PC-9 (cell line): Measurements from ENCODE around the gene CABCOCO1.

Experiments used
- EZH2 ChIP-seq: fragments of 200-600 bp; sonication (generic); IDR thresholded peaks from 2 replicates; pipeline ENCODE4 v1.8.0; 2017; ENCODE audit warnings: antibody characterized with exemption, low read depth
- TF ChIP-seq, protein P1 (sequence below): fragments of 200-600 bp; sonication (generic); conservative IDR thresholded peaks from 2 replicates; pipeline ENCODE4 v1.6.1; 2017; ENCODE audit warnings: mixed run types, antibody characterized with exemption, mild to moderate bottlenecking, moderate library complexity

DNA sequence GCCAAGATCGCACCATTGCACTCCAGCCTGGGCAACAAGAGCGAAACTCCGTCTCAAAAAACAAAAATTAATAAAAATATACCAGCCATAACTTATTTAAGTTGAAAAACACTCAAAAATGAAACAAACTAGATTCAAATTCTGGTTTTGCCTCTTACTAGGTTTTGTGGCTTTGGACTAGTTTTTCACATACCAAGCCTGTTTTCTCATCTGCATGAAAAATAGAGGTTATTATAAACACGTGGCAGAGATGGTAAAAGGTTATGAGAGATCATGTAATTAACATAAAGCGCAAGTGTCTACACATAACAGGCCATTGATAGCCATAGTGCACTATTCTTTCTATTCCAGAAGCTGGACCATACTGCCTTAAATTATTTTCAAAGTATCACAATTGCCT lies 35.5 kb upstream of the CABCOCO1 start:
- TF ChIP-seq, protein P1, sequence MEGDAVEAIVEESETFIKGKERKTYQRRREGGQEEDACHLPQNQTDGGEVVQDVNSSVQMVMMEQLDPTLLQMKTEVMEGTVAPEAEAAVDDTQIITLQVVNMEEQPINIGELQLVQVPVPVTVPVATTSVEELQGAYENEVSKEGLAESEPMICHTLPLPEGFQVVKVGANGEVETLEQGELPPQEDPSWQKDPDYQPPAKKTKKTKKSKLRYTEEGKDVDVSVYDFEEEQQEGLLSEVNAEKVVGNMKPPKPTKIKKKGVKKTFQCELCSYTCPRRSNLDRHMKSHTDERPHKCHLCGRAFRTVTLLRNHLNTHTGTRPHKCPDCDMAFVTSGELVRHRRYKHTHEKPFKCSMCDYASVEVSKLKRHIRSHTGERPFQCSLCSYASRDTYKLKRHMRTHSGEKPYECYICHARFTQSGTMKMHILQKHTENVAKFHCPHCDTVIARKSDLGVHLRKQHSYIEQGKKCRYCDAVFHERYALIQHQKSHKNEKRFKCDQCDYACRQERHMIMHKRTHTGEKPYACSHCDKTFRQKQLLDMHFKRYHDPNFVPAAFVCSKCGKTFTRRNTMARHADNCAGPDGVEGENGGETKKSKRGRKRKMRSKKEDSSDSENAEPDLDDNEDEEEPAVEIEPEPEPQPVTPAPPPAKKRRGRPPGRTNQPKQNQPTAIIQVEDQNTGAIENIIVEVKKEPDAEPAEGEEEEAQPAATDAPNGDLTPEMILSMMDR: no peak
- TF ChIP-seq EZH2: no peak
